GM19035 (cell line): Measurements from ENCODE around the gene CD81.
"Not testable (repeated sequence)": the region's sequence is repeated elsewhere in the genome, so short reads cannot be mapped to it uniquely, and the experiment has no call there.

Experiments used
- ATAC-seq: cut with Tn5 transposase; IDR thresholded peaks from one replicate; pipeline ENCODE4 v1.9.1; 2021; ENCODE audit not compliant: unreplicated experiment

CD81 gene

DNA sequence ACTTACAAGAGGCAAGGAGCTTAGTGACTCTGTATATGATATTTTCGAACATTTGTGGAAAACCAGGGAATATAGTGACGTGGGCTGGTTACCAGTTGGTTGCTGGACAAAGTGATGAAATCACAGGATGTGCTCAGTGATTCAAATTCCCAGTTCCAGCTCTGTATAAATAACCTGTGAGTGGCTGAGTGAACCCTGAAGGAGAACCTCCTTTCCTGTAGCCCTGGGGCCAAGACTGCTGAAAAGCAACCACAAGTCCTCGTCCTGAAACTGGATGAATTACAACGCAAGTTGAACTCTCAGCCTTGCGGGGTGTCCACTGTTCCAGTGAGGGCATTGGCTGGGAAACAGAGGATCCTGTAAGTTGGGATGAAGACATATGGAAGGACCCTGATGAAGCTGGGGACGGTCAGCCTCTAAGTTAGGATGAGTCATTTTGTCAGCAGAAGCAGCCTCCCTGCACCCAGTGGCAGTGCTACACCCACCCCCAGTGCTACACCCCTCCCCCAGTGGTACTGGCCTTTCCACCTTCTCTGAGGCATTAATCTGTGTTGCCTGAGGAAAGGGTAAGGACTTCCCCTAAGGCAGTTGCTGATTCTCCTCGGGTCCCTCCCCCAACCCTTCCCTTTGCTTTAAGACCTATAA is 22.0 kb upstream of the CD81 start:
- ATAC-seq, result no peak

DNA sequence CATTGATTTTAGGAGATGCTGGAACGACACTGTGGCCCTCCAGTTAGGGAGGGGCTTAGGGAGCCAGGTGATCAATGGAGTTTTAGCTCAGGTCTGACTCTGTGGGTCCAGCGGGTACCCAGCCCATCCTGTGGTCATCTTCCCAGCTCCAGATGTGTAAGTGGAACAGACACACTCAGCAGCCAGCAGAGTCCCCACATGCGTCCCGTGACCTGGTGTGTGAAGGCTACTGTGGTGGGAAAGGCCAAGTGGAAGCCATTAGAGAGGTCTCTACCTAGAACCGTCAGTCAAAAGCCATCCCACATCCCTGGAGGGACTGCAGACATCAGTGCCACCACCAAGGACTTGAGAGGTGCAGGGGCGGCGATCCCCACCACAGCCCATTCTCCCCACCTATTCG is 19.9 kb upstream of the CD81 start:
- ATAC-seq, result no peak

DNA sequence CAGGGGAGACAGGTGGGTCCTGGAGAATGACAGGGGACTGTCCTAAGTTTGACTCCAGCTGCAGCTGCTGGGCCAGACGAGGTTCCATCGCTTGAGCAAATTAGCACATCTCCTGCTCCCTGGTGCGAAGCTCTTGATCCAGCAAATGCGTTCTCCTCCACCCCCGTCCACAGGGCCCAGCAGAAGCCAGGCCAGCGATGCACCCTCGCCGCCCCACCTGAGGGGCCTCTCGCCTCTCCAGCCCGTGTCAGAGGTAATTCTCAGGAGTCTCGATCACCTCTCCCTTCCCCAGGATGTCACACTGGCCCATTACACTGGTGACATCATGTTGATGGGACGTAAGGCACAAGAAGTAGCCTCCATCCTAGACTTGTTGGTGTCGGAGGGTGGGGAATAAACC is 19.5 kb upstream of the CD81 start:
- ATAC-seq, result not testable (repeated sequence)

DNA sequence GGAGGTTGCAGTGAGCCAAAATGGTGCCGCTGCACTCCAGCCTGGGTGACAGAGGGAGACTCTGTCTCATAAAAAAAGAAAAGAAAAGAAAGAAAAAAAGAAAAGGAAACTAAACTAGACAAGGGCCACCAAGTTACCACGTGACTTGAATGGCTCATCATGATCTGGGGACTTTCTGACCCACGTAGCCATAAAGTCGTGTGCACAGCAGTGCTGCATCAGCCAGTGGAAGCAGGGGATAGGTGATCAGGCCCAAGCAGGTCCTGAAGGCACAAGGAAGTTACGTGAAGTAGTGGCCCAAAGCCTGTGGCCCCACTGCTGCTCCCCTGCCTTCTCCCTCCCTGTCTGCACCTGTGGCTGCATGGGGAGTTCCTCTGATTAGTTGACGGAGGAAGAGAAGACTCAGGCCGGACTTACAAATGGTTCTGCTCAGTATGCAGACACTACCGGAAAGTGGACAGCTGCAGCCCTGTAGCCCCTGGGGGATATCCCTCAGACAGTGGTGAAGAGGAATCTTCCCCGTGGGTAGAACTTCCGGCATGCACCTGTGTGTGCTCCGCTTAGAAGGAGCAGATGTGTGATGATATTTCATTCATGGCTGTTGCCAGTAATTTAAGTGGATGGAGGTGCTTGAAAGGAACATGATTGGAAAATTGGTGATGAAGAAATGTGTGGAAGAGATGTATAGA is 18.2 kb upstream of the CD81 start:
- no peak for ATAC-seq

DNA sequence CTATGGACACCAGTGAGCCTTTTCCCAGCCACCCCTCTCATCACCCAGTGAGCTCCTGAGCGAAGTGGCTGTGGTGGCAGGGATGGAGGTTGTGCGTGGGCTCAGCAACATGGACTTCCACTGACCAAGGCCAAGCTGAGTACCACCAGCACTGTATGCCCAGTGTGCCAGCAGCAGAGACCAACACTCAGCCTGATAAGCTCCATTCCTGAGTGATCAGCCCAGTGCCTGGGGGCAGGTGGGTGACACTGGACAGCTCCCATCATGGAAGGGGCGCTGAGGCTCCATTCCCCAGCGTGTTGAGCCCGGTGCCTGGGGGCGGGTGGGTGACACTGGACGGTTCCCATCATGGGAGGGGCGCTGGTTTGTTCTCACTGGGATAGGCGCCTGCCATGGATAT is 17.6 kb upstream of the CD81 start:
- ATAC-seq, result no peak

DNA sequence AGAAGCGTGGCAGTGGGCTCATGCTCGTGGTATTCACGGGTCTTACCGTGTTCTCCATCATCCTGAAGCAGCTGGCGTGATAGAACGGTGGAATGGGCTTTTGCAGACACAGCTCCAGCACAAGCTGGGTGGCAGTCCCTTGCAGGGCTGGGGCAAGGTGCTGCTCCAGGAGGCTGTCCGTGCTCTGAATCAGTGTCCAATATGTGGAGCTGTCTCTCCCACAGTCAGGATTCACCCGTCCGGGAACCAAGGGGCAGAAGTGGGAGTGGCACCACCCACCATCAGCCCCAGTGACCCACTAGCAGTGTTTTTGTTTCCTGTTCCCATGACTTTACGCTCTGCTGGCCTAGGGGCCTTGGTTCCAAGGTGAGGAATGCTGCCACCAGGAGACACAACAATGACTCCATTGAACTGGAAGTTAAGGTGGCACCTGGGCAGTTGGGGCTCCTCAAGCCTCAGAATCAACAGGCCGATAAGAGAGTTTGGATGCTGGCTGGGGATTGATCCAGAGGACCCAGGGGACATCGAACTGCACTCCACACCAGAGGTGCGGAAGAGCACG is 16.9 kb upstream of the CD81 start:
- ATAC-seq, result no peak

DNA sequence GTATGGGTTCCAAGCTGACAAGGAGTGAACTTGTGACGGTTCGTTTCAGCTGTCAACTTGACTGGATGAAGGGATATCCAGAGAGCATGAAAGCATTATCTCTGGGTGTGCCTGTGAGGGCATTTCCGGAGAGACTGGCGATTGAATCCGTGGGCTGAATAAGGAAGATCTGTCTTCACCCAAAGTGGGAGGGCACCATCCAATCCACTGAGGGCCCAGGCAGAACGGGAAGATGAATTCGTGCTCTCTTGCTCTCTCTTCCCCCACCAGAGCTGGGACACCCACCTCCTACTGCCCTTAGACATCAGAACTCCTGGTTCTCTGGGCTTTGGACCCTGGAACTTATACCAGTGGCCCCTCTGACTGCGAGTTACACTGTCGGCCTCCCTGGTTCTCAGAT is 15.5 kb upstream of the CD81 start:
- ATAC-seq, result no peak

DNA sequence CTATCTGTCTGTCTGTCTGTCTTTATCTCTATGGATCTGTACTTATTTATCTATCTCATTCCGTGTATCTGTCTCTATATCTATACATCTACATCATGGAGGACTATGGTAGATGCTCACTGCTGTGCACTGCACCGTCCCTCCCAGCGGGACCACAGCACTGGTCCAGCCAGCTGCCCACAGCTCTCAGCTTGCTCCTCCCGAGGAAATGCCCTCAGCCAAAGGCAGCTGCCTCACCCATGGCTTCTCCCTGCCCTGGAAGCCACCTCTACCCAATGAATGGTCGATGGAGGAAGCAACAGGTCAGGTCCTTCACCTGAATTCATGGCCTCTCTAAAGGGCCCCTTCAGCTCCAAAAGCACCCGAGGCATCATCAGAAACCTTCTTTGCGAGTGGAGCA is 14.7 kb upstream of the CD81 start:
- ATAC-seq, result no peak

DNA sequence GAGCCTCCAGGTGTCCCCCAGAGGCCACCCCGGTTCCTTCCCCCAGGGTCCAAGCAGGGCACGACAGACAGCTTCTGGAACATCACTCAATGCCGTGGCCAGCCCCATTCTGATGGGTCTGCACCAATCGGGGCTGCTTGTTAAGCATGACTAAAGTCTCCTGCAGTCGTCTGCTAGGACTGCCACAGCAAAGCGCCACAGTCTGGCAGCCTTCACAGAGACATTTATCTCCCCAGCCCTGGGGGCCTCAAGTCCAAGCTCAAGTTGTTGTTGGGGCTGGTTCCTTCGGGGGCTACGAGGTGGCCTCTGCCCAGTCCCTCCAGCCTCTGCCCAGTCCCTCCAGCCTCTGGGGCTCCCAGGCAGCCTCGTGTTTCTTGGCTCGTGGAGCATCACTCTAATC is 14.0 kb upstream of the CD81 start:
- no peak for ATAC-seq

DNA sequence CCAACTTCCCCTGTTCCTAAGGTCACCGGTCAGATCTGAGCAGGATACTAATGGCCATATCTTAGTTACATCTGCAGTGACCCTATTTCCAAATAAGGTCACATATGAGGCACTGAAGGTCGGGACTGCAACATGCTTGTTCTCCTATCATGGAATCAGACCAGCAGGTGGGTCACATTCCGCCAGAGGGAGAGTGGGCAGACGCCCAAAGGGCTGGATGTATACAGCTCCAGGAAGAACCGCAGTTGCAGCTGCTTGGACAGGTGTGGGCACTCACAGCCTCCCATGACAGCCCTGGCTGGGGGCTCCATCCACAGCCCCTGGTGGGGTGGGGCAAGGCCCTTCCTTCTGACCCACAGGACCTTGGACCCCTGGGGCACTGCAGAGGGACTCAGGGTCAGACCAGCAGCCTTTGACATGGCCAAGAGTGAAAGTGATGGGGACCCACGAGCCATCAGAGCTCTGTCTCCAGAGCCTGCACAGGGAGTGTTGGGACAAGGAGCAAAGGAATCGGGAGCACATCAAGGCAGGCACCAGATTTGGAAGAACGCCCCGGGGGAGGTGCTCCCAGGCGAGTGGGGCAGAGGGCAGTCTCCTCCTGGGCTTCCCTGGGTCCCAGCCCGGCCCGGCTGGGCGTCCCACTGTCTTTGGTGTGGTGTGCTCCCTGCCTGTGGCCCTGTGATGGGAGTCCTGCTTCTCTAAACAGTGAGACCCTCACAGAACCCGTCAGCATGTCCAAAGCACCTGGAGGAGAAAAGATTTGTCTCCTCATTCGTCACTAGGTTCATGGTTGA is 13.3 kb upstream of the CD81 start:
- ATAC-seq, result no peak

DNA sequence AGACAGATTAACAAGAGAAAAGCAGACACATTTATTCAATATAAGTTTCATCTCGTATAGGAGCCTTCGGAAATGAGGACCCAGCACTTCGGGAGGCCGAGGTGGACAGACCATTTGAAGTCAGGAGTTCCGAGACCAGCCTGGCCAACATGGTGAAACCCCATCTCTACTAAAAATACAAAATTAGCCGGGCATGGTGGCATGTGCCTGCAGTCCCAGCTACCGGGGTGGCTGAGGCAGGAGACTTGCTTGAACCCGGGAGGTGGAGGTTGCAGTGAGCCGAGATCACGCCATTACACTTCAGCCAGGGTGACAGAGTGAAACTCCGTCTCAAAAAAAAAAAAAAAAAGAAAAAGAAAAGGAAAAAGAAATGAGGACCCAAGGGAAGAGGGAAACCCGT is 12.7 kb upstream of the CD81 start:
- not testable (repeated sequence) for ATAC-seq

DNA sequence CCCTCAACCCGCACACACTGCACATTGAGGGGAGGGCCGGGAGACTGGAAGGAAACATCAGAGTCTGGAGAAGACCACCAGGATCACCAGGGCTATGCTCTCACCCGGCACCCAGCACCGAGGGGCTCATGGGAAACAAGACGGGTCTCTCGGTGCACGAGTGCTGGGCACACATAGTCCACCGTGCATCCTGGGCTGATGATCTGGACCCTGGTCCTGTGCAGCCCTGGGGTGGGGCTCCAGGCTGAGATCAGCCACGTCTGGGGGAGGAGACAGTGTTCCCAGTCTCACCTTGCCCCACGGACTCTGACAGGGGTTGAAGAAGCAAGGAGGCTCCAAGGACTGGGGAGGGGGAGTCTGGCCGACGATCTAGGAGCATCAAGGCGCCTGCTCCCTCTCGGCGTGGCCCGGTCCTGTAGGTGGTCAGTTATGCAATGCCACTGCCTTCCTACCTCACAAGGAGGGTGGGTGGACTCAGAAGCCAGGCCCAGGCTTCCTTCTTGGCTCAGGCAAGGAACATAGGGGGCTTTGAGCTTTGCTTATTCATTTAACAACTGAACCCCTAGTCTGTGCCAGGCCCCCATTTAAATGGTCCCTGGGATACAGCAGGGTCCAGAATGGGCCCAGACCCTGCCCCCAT is 11.4 kb upstream of the CD81 start:
- no peak for ATAC-seq

DNA sequence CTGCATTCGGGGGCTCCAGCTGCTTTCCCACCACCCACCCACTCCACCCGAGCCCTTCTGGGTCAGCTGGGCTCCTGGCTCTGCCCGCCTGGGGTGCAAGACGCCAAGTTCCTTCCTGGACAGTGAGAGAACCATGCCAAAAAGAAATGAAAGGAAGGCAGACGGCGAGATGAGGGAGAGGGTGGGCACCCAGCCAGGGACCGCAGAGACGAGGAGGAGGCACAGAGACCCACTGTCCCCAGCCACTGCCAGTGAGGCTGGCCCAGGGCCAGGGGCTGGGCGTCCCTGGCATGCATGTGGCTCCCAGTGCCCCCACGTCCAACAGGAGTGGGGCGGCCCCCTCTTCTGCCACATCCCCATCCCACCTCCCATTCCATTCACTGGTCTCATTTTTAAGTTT is 10.8 kb upstream of the CD81 start:
- no peak for ATAC-seq

DNA sequence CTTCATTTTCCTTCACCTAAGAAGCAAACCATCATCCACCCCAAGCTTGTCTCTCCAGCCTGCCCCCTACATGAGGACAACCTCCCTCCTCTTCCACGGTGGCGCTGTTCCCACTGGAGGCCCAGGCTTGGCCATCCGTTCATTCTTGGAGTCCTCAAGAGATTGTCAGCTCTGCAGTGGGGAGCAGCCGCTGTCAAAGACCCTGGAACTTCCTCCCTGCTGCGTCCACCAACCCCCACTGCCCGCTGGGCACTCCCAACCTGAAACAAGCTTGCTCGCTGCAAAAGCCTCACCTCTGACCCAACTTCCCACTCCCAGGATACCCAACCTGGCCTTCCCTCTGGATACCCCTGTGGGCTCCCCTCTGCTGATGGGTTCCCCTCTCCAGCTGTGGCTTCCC is 10.4 kb upstream of the CD81 start:
- ATAC-seq, result no peak

DNA sequence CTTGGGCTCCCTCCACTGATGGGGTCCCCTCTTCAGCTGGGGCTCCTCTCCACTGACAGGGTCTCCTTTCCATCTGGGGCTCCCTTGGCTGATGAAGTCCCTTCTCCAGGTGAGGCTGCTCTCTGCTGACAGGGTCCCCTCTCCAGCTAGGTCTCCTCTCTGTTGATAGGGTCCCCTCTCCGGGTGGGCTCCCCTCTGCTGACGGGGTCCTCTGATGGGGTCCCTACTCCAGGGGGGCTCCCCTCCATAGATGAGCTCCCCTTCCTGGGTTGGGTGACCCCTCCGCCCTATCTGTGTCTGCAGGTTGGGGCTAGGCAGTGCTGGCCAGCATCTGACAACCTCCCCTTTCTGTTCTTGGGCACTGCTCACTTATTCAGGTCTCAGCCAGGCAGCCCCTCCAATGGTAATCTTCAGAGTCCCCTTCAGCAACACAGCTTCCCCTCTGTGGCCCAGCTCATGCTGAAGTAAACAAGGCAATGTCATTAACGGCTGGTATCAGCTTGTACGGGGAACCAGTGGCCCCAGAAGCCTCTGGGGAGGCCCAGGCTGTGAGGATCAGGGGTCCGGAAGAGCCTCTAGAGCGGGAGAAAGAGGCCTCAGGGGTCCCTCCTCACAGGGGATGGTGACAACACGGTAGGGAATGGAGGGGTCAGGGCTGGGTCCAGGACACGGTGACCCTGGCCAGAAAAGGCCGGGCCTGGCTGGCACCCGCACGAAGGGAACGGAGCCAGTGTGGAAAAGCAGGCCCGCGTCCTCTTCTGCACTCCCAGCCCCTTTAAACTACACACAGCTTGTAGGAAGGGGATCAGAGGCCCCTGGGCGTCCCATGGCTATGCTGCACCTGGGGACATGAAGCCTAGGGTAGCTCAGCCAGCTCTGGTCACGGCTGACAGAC is 9.6 kb upstream of the CD81 start:
- no peak for ATAC-seq

DNA sequence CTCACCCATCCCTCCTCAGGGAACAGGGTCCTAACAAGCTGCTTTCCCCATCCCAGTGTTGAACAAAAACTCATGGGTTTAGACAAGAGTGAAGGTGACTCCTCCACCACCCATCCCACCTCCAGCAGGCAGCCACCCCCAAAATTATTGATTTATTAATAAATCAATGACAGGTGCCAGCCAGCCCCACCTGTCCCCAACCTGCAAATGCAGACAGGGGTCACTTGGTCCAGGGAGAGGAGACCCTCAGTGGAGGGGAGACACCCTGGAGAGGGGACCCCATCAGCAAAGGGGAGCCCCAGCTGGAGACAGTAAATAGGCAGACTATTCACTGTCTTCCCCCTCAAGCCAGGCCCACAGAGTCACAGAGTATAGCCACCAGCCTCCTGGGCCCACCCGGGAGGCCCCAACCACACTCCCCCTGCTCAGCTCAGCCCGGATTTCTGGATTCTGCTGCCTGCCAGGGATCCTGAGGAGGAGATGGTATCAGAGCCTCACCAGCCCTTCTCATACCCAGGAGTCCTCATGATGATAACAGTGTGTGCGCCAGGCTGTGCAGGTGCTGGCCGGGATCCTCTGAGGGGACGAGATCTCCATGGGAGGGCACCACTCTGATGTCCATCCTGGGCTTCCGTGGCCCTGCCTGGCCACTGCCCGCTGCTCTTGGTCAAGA is 8.8 kb upstream of the CD81 start:
- ATAC-seq, result no peak

DNA sequence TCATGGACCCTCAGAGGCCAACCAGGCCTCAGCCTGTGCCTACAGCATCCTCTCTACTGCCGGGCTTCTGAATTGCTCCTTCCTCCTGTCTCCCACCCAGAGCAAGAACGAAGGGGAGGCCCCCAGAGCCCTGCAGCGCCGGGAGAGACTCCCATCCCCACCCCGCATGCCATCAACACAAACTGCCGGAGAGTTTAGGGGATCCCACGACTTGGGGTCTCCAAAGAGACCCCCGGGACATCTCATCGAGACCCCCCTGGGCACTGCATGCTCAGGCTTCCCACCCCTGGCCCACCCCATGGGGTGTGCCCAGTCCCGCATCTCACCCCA is 8.3 kb upstream of the CD81 start:
- no peak for ATAC-seq

DNA sequence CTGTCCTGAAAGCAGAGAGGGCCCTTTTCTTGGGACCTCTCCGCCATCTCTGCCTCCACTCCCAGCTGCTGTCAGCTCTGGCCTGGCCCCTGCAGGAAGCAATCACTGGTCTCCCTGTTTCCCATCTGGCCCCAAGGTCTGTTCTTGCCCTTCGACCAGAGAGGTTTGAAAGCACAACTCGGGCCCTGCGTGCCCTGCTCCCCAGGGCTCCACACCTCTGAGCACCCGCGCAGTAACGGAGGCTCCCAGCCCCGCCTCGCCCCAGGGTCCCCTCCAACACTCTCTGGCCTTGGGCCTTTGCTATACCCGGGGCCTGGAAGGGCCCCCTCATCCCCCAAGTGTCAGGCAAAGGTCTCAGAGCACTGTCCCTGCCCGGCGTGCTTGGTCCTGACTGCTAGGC is 7.8 kb upstream of the CD81 start:
- ATAC-seq, result no peak

DNA sequence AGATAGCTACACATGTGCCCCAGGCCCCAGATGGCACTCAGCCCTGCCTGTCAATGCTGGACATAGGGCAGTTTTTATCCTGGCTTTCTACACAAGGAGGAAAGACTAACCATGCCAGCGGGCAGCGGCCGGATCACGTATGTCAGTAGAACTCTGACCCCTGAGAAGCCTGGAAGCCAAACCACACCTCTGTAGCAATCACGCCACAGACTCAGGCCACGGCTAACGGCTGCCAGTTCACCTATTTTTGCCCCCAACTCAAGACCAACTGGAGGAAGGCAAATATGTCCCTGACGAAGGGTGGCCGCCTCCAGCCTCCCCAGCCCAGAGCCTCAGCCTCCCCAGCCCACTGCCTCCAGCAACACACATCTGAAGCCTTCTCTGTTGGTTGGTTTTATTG is 7.2 kb upstream of the CD81 start:
- no peak for ATAC-seq
